OCI-LY3 (cell line): ENCODE measurements around the gene EDEM2.

ENCODE experiments used
- H2AFZ ChIP-seq: fragments of 200-600, 300-600 bp; shearing (Covaris generic); 2 replicates; pipeline ENCODE4 v1.6.0; 2014; ENCODE audit warnings: antibody characterized with exemption, low read depth, low read length
- H3K27ac ChIP-seq: fragments of 200-600, 300-600 bp; sonication (generic); 2 replicates; pipeline ENCODE4 v1.5.1; 2014; ENCODE audit warnings: mild to moderate bottlenecking, low read length, moderate library complexity, mixed read lengths
- H3K27me3 ChIP-seq: fragments of 200-600, 300-600 bp; sonication (generic); 2 replicates; pipeline ENCODE4 v1.6.1; 2014; ENCODE audit warnings: low read depth, low read length, mixed read lengths
- H3K36me3 ChIP-seq: fragments of 200-600, 300-600 bp; sonication (generic); replicated peaks from 2 replicates; pipeline ENCODE3; 2014; ENCODE audit warnings: low read depth, low read length, mixed read lengths
- H3K4me1 ChIP-seq: fragments of 300-600, 200-600 bp; sonication (generic); 2 replicates; pipeline ENCODE4 v1.6.1; 2014; ENCODE audit warnings: low read length, mixed read lengths
- H3K4me2 ChIP-seq: fragments of 200-600, 300-600 bp; sonication (generic); 2 replicates; pipeline ENCODE4 v1.6.1; 2014; ENCODE audit warnings: low read length, mixed read lengths
- H3K4me3 ChIP-seq: fragments of 300-600, 200-600 bp; sonication (generic); 2 replicates; pipeline ENCODE4 v1.5.1; 2014; ENCODE audit warnings: antibody characterized with exemption, mild to moderate bottlenecking, low read length, moderate library complexity
- H3K79me2 ChIP-seq: fragments of 300-600, 200-600 bp; shearing (Covaris generic); 2 replicates; pipeline ENCODE4 v1.6.1; 2014; ENCODE audit warnings: mild to moderate bottlenecking, low read length, mixed read lengths
- H3K9ac ChIP-seq: fragments of 300-600, 200-600 bp; shearing (Covaris generic); 2 replicates; pipeline ENCODE4 v1.6.0; 2014; ENCODE audit warnings: mild to moderate bottlenecking, low read length, moderate library complexity
- H3K9me3 ChIP-seq: fragments of 200-600, 300-600 bp; shearing (Covaris generic); 2 replicates; pipeline ENCODE4 v1.6.1; 2014; ENCODE audit warnings: low read length, mixed read lengths; ENCODE audit not compliant: insufficient read depth
- H4K20me1 ChIP-seq: fragments of 200-600, 300-600 bp; sonication (generic); 2 replicates; pipeline ENCODE4 v1.6.1; 2016; ENCODE audit warnings: low read length, mixed read lengths; ENCODE audit not compliant: insufficient read depth
- CTCF ChIP-seq: fragments of 200-600, 300-600 bp; sonication (generic); IDR thresholded peaks from 2 replicates; pipeline ENCODE4 v1.5.1; 2014; ENCODE audit warnings: antibody characterized with exemption, low read length, low read depth
- EZH2phosphoT487 ChIP-seq: fragments of 200-600 bp; shearing (Covaris generic); IDR thresholded peaks from 2 replicates; pipeline ENCODE4 v1.6.1; 2018; ENCODE audit warnings: antibody characterized with exemption, mixed run types, low read depth

Gene EDEM2

DNA sequence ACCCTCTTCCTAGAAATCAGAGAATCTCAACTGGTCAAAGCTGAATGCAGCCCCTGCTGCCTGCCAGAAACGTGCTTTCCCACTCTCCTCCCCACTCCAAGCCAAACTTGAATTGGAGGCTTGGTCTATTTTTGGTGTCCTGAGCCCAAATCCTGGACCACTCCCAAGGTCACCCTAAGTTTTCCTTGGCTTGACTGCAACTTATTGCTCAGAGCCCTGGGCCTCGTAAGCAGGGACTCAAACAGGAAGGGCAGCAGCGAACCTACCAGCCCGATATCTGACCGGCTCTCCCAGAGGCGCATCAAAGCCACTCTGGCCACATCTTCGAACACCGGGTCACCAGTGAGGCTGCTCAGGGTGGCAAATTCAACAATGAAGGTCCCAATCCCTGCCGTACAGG, 12.7 kb downstream of the EDEM2 start:
- Histone ChIP-seq H3K4me1 (no peaks in the 10 kb centered on the region), H3K4me3 (no peak overlapping the region), H4K20me1 (no peaks in the 10 kb centered on the region), H2AFZ (no peak overlapping the region), H3K79me2 (no peaks in the 10 kb centered on the region), H3K9me3 (no peaks in the 10 kb centered on the region), H3K27me3 (no peaks in the 10 kb centered on the region), H3K4me2 (no peak overlapping the region), H3K9ac (no peak overlapping the region), H3K27ac (no peak overlapping the region), H3K36me3 (peaks cover 38% of the 10 kb centered on the region)
- no peak for TF ChIP-seq CTCF
- TF ChIP-seq EZH2phosphoT487 = no peak

- no peaks in the 10 kb centered on the region for H3K79me2 ChIP-seq
- no peak overlapping the region for H2AFZ ChIP-seq
- H3K27ac ChIP-seq = no peak overlapping the region
- no peaks in the 10 kb centered on the region for H3K4me1 ChIP-seq
- no peak overlapping the region for H3K4me2 ChIP-seq
- H3K27me3 ChIP-seq = no peaks in the 10 kb centered on the region
- no peak overlapping the region for H3K9ac ChIP-seq
- TF ChIP-seq CTCF (no peak), EZH2phosphoT487 (no peak)
- peaks cover 38% of the 10 kb centered on the region for H3K36me3 ChIP-seq
- H3K4me3 ChIP-seq = no peak overlapping the region
- H3K9me3 ChIP-seq = no peaks in the 10 kb centered on the region
- H4K20me1 ChIP-seq = no peaks in the 10 kb centered on the region
Measured at GRCh38 chr20:35133735-35134134, 13.4 kb downstream of the EDEM2 start.

DNA sequence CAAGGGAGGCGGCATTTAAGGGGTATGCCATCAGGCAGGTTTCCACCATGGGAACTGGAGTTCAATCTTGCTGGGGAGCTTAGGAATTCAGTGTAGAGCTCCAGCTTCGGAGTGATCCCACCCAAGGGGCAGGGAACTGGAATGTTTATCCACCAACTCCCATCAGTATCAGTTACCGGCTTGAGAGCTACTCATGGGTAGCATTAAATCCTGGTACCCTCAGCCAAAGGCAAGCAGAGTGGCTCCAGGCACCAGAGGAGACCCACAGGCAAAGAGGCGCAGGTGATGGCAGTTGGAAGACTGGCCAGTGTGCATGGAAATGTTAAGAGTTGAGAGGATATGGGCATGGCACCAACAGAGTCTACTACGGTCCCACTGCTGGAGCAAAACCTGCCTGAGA, 14.1 kb downstream of the EDEM2 start:
- H2AFZ ChIP-seq = no peak overlapping the region
- peaks cover 38% of the 10 kb centered on the region for H3K36me3 ChIP-seq
- H3K79me2 ChIP-seq = no peaks in the 10 kb centered on the region
- no peak overlapping the region for H3K9ac ChIP-seq
- H3K27me3 ChIP-seq = no peaks in the 10 kb centered on the region
- no peaks in the 10 kb centered on the region for H4K20me1 ChIP-seq
- TF ChIP-seq EZH2phosphoT487 (no peak), CTCF (no peak)
- H3K4me2 ChIP-seq = no peak overlapping the region
- H3K4me3 ChIP-seq = no peak overlapping the region
- H3K9me3 ChIP-seq = no peaks in the 10 kb centered on the region
- H3K4me1 ChIP-seq = no peaks in the 10 kb centered on the region
- no peak overlapping the region for H3K27ac ChIP-seq

GRCh38 chr20:35131934-35132333, 15.2 kb downstream of the EDEM2 start:
- Histone ChIP-seq H3K9ac (no peak overlapping the region), H3K79me2 (no peaks in the 10 kb centered on the region), H3K4me3 (no peak overlapping the region), H3K36me3 (peaks cover 40% of the 10 kb centered on the region), H3K9me3 (no peaks in the 10 kb centered on the region), H3K27me3 (no peaks in the 10 kb centered on the region), H4K20me1 (no peaks in the 10 kb centered on the region), H3K4me2 (no peak overlapping the region), H3K27ac (no peak overlapping the region), H3K4me1 (no peaks in the 10 kb centered on the region), H2AFZ (no peak overlapping the region)
- TF ChIP-seq CTCF (no peak), EZH2phosphoT487 (no peak)
